Measurements from ENCODE around the gene SH3BP1.

Gene SH3BP1

DNA sequence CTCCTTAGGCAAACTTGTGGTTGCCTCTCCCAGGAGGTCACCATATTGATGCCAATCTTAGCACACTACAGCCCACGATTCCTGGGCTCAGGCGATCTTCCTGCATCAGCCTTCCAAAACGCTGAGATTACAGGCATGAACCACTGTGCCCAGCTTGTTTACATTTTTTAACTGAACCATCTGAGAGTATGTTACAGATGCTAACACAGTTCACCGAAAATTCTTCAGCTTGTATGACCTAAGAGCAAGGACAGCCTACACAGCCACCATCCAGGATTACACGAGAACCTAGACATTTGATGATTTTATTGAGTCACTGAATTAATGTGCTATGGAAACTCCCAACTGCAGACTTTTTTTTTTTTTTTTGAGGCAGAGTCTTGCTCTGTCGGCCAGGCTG, 30.1 kb downstream of the SH3BP1 start:
- Histone ChIP-seq H3K27me3 (ENCODE audit: control insufficient read depth, low read length) (no peaks in the 10 kb centered on the region), H4K20me1 (ENCODE audit: control insufficient read depth, insufficient read depth, low read depth, low read length) (peaks cover 3% of the 10 kb centered on the region), H3K9me2 (replicated peaks; ENCODE audit: control insufficient read depth, low read length) (no peaks in the 10 kb centered on the region), H3K4me2 (ENCODE audit: low read length) (no peak overlapping the region), H3K79me2 (ENCODE audit: control insufficient read depth, low read length) (peaks cover 35% of the 10 kb centered on the region), H3K36me3 (ENCODE audit: control insufficient read depth, low read length) (peaks cover 40% of the 10 kb centered on the region), H3K9me3 (ENCODE audit: control insufficient read depth, insufficient read depth, low read length) (no peaks in the 10 kb centered on the region), H3K4me1 (ENCODE audit: control insufficient read depth, low read length) (peaks cover 28% of the 10 kb centered on the region), H3K4me3 (ENCODE audit: low read length) (no peak overlapping the region), H3K27ac (ENCODE audit: low read depth, low read length) (no peak overlapping the region), H3F3A (ENCODE audit: control insufficient read depth, insufficient read depth) (peaks cover 8% of the 10 kb centered on the region; the same call in 1 of the 2 replicates)
- no peak for TF ChIP-seq EZH2phosphoT487 (IDR thresholded peaks at IDR 0.05; ENCODE audit: borderline replicate concordance, low read length)
- TF ChIP-seq, protein P1, sequence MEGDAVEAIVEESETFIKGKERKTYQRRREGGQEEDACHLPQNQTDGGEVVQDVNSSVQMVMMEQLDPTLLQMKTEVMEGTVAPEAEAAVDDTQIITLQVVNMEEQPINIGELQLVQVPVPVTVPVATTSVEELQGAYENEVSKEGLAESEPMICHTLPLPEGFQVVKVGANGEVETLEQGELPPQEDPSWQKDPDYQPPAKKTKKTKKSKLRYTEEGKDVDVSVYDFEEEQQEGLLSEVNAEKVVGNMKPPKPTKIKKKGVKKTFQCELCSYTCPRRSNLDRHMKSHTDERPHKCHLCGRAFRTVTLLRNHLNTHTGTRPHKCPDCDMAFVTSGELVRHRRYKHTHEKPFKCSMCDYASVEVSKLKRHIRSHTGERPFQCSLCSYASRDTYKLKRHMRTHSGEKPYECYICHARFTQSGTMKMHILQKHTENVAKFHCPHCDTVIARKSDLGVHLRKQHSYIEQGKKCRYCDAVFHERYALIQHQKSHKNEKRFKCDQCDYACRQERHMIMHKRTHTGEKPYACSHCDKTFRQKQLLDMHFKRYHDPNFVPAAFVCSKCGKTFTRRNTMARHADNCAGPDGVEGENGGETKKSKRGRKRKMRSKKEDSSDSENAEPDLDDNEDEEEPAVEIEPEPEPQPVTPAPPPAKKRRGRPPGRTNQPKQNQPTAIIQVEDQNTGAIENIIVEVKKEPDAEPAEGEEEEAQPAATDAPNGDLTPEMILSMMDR (IDR thresholded peaks at IDR 0.05; ENCODE audit: low read depth, low read length, poor library complexity, severe bottlenecking) = no peak

DNA sequence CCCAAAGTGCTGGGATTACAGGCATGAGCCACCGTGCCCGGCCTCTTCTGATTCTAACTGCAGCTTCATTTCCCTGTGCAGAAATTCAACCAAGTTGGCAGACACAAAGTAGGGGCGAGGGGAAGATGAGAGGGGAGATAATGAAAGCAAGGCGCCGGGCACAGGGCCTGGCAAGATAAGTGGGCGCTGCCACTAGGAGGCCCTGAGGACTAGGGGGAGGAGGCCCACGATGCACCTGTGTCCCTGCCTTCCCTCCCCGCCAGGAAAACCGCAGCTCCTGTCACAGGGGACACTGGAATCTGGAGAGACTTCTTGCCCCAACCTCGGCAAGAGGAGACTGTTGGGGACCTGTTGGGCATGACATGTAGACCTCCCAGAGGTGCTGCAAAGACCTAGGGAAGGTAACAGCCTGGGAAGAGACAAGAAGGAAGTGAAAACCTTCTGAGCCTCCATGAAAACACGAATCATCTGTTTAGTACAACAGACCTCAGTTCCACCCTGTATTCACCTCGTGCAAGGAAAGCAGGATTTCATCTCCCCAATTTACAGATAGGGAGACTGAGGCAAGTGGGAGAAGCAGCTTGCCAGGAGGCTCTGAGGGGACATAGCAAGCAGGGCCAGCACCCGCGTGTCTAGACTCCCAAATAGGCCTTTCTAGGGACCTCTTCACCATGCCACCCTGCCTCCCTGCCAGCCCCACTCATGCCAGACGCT, 32.9 kb downstream of the SH3BP1 start:
- Histone ChIP-seq H3K4me2 (ENCODE audit: low read length) (peak overlapping the region; percentile 43), H3K79me2 (ENCODE audit: control insufficient read depth, low read length) (peaks cover 10% of the 10 kb centered on the region), H3K9me2 (replicated peaks; ENCODE audit: control insufficient read depth, low read length) (no peaks in the 10 kb centered on the region), H3K4me1 (ENCODE audit: control insufficient read depth, low read length) (peaks cover 55% of the 10 kb centered on the region), H4K20me1 (ENCODE audit: control insufficient read depth, insufficient read depth, low read depth, low read length) (no peaks in the 10 kb centered on the region), H3K4me3 (ENCODE audit: low read length) (no peak overlapping the region), H3K36me3 (ENCODE audit: control insufficient read depth, low read length) (peaks cover 16% of the 10 kb centered on the region; the same call in 1 of the 2 replicates), H3F3A (ENCODE audit: control insufficient read depth, insufficient read depth) (peaks cover 26% of the 10 kb centered on the region), H3K27ac (ENCODE audit: low read depth, low read length) (peak overlapping the region; percentile 25; the same call in 1 of the 2 replicates), H3K27me3 (ENCODE audit: control insufficient read depth, low read length) (no peaks in the 10 kb centered on the region), H3K9me3 (ENCODE audit: control insufficient read depth, insufficient read depth, low read length) (no peaks in the 10 kb centered on the region)
- TF ChIP-seq EZH2phosphoT487 (IDR thresholded peaks at IDR 0.05; ENCODE audit: borderline replicate concordance, low read length) = no peak
- TF ChIP-seq, protein P1 (IDR thresholded peaks at IDR 0.05; ENCODE audit: low read depth, low read length, poor library complexity, severe bottlenecking) = peak; percentile 32

DNA sequence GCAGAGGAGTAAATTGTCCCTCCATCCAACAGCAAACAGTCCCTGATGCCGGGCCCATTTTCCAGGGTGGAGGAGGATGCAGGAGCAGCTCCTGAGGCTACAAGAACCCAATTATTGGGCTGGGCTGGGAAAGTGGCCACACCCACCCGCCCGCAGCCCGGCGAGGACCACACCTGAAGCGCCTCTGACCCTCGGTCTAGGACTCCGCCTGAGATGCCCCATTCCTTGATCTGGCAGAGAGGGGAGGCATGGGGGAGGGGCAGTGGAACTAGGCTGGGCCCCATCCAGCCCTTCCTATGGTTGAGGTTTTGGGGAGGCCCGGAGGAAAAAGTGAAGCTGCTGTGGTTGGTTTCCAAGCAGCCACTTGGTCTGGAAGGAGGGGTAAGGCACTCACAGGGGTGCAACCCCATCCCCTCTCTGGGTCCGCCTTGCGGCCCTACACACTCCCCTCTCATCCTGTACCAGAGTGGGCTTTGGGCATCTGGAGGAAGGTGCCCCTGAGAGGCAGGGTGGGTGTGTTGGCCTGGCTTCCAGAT, 33.5 kb downstream of the SH3BP1 start:
- Histone ChIP-seq H3K36me3 (ENCODE audit: control insufficient read depth, low read length) (peaks cover 13% of the 10 kb centered on the region; the same call in 1 of the 2 replicates), H3K9me2 (replicated peaks; ENCODE audit: control insufficient read depth, low read length) (no peaks in the 10 kb centered on the region), H3K27ac (ENCODE audit: low read depth, low read length) (no peak overlapping the region), H3K9me3 (ENCODE audit: control insufficient read depth, insufficient read depth, low read length) (no peaks in the 10 kb centered on the region), H3K4me1 (ENCODE audit: control insufficient read depth, low read length) (peaks cover 60% of the 10 kb centered on the region), H3K4me2 (ENCODE audit: low read length) (peak overlapping the region; percentile 43), H3K27me3 (ENCODE audit: control insufficient read depth, low read length) (no peaks in the 10 kb centered on the region), H3K4me3 (ENCODE audit: low read length) (no peak overlapping the region), H4K20me1 (ENCODE audit: control insufficient read depth, insufficient read depth, low read depth, low read length) (no peaks in the 10 kb centered on the region), H3F3A (ENCODE audit: control insufficient read depth, insufficient read depth) (peaks cover 27% of the 10 kb centered on the region), H3K79me2 (ENCODE audit: control insufficient read depth, low read length) (peaks cover 6% of the 10 kb centered on the region; the same call in 1 of the 2 replicates)
- no peak for TF ChIP-seq EZH2phosphoT487 (IDR thresholded peaks at IDR 0.05; ENCODE audit: borderline replicate concordance, low read length)
- TF ChIP-seq, protein P1 (IDR thresholded peaks at IDR 0.05; ENCODE audit: low read depth, low read length, poor library complexity, severe bottlenecking) = no peak
